OCI-LY1 (cell line): ENCODE results near the gene PHF2.

Source experiments
- H2AFZ ChIP-seq: fragments of 200-600 bp; sonication (generic), shearing (Covaris generic); 2 replicates; pipeline ENCODE4 v1.6.0; 2014; ENCODE audit warnings: antibody characterized with exemption, mild to moderate bottlenecking, low read length
- H3F3A ChIP-seq: fragments of 200-600 bp; sonication (generic), shearing (Covaris generic); 2 replicates; pipeline ENCODE4 v1.6.0; 2014; ENCODE audit warnings: mild to moderate bottlenecking, antibody characterized with exemption, low read length, moderate library complexity; ENCODE audit not compliant: insufficient read depth
- H3K27ac ChIP-seq: fragments of 200-600 bp; sonication (generic); 2 replicates; pipeline ENCODE4 v1.5.1; 2014; ENCODE audit warnings: low read length, mixed run types, mild to moderate bottlenecking, low read depth; ENCODE audit not compliant: poor library complexity, severe bottlenecking
- H3K27me3 ChIP-seq: fragments of 200-600 bp; sonication (generic); 2 replicates; pipeline ENCODE4 v1.6.0; 2014; ENCODE audit warnings: antibody characterized with exemption, mild to moderate bottlenecking, low read length, moderate library complexity; ENCODE audit not compliant: insufficient read depth
- H3K36me3 ChIP-seq: fragments of 200-600 bp; sonication (generic); 2 replicates; pipeline ENCODE4 v1.6.1; 2014; ENCODE audit warnings: mild to moderate bottlenecking, antibody characterized with exemption, low read length, moderate library complexity, mixed read lengths; ENCODE audit not compliant: insufficient read depth
- H3K4me1 ChIP-seq: fragments of 200-600 bp; sonication (generic); 2 replicates; pipeline ENCODE4 v1.5.1; 2014; ENCODE audit warnings: mild to moderate bottlenecking, low read length, moderate library complexity; ENCODE audit not compliant: insufficient read depth, severe bottlenecking
- H3K4me2 ChIP-seq: fragments of 200-600 bp; sonication (generic), shearing (Covaris generic); 2 replicates; pipeline ENCODE4 v1.6.1; 2014; ENCODE audit warnings: low read length
- H3K4me3 ChIP-seq: fragments of 200-600 bp; sonication (generic); 2 replicates; pipeline ENCODE4 v1.5.1; 2014; ENCODE audit warnings: low read length, low read depth, mild to moderate bottlenecking, mixed read lengths; ENCODE audit not compliant: poor library complexity, severe bottlenecking
- H3K79me2 ChIP-seq: fragments of 200-600 bp; shearing (Covaris generic); 2 replicates; pipeline ENCODE4 v1.6.1; 2016; ENCODE audit warnings: mixed run types, low read length, mixed read lengths; ENCODE audit not compliant: insufficient read depth
- H3K9ac ChIP-seq: fragments of 200-600 bp; sonication (generic), shearing (Covaris generic); 2 replicates; pipeline ENCODE4 v1.6.1; 2014; ENCODE audit warnings: mild to moderate bottlenecking, low read length, mixed read lengths
- H3K9me2 ChIP-seq: fragments of 200-600 bp; sonication (generic), shearing (Covaris generic); 2 replicates; pipeline ENCODE4 v1.6.1; 2014; ENCODE audit warnings: low read depth, mild to moderate bottlenecking, low read length, mixed read lengths
- H3K9me3 ChIP-seq: fragments of 200-600 bp; shearing (Covaris generic); 2 replicates; pipeline ENCODE4 v1.6.1; 2014; ENCODE audit warnings: low read length, mixed read lengths
- H4K20me1 ChIP-seq: fragments of 200-600 bp; sonication (generic), shearing (Covaris generic); 2 replicates; pipeline ENCODE4 v1.6.0; 2016; ENCODE audit warnings: mild to moderate bottlenecking, low read length; ENCODE audit not compliant: insufficient read depth
- CTCF ChIP-seq: fragments of 200-600 bp; sonication (generic), shearing (Covaris generic); IDR thresholded peaks from 2 replicates; pipeline ENCODE4 v1.5.1; 2017; ENCODE audit warnings: mild to moderate bottlenecking, antibody characterized with exemption, low read length, moderate library complexity, mixed read lengths
- EZH2 ChIP-seq: fragments of 200-600 bp; sonication (generic), shearing (Covaris generic); IDR thresholded peaks from 2 replicates; pipeline ENCODE4 v1.8.0; 2017; ENCODE audit warnings: borderline replicate concordance, mixed run types, mild to moderate bottlenecking, antibody characterized with exemption, low read length, moderate library complexity, mixed read lengths

The PHF2 gene

GRCh38 chr9:93598647-93599241, 22.4 kb downstream of the PHF2 start:
- Histone ChIP-seq H3K4me2 (no peak overlapping the region), H3K27ac (no peak overlapping the region), H3F3A (no peaks in the 10 kb centered on the region), H3K9me3 (no peaks in the 10 kb centered on the region), H3K4me1 (peaks cover 8% of the 10 kb centered on the region), H3K9ac (no peak overlapping the region), H3K9me2 (no peaks in the 10 kb centered on the region), H3K27me3 (no peaks in the 10 kb centered on the region), H3K36me3 (no peaks in the 10 kb centered on the region), H4K20me1 (no peaks in the 10 kb centered on the region), H3K4me3 (no peak overlapping the region), H3K79me2 (no peaks in the 10 kb centered on the region), H2AFZ (no peak overlapping the region)
- TF ChIP-seq CTCF (no peak), EZH2 (no peak)

- Histone ChIP-seq H3K9me3 (no peaks in the 10 kb centered on the region), H3K4me1 (peaks cover 8% of the 10 kb centered on the region), H3F3A (no peaks in the 10 kb centered on the region), H3K9ac (no peak overlapping the region), H3K9me2 (no peaks in the 10 kb centered on the region), H3K79me2 (no peaks in the 10 kb centered on the region), H3K4me2 (no peak overlapping the region), H3K36me3 (no peaks in the 10 kb centered on the region), H3K4me3 (no peak overlapping the region), H2AFZ (no peak overlapping the region), H3K27me3 (no peaks in the 10 kb centered on the region), H3K27ac (no peak overlapping the region), H4K20me1 (no peaks in the 10 kb centered on the region)
- TF ChIP-seq EZH2 (no peak), CTCF (no peak)
Observed at GRCh38 chr9:93599571-93600403, 23.4 kb downstream of the PHF2 start.

GRCh38 chr9:93600504-93600903, 24.1 kb downstream of the PHF2 start:
- Histone ChIP-seq H3K27me3 (no peaks in the 10 kb centered on the region), H3F3A (no peaks in the 10 kb centered on the region), H3K79me2 (no peaks in the 10 kb centered on the region), H3K9ac (no peak overlapping the region), H2AFZ (no peak overlapping the region), H3K9me2 (no peaks in the 10 kb centered on the region), H3K4me1 (peaks cover 8% of the 10 kb centered on the region), H3K4me3 (no peak overlapping the region), H3K36me3 (no peaks in the 10 kb centered on the region), H3K4me2 (no peak overlapping the region), H3K27ac (no peak overlapping the region), H3K9me3 (no peaks in the 10 kb centered on the region), H4K20me1 (no peaks in the 10 kb centered on the region)
- no peak for TF ChIP-seq EZH2
- no peak for TF ChIP-seq CTCF
